ENCODE results near the gene ZNF594. TPM values are rescaled to one million over a fixed set of nuclear protein-coding genes. Genes with fewer than 3 reads are reported as not detected.
"Not testable (repeated sequence)": the region's sequence is repeated elsewhere in the genome, so short reads cannot be mapped to it uniquely, and the experiment has no call there.

The ZNF594 gene
- total RNA-seq, 1 experiment from 2014 or later = 6.9 TPM

DNA sequence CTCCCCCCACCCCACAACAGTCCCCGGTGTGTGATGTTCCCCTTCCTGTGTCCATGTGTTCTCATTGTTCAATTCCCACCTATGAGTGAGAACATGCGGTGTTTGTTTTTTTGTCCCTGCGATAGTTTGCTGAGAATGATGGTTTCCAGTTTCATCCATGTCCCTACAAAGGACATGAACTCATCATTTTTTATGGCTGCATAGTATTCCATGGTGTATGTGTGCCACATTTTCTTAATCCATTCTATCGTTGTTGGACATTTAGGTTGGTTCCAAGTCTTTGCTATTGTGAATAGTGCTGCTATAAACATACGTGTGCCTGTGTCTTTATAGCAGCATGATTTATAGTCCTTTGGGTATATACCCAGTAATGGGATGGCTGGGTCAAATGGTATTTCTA, 25.9 kb upstream of the ZNF594 start:
- not testable (repeated sequence) for H3K4me1 ChIP-seq (replicated peaks); H3K9me3 ChIP-seq (replicated peaks); H3K27ac ChIP-seq; H3K4me3 ChIP-seq; H3K27me3 ChIP-seq (replicated peaks); DNase-seq (ENCODE audit: low read depth in 1 of 2, low spot score in 2 of 2); H3K36me3 ChIP-seq

DNA sequence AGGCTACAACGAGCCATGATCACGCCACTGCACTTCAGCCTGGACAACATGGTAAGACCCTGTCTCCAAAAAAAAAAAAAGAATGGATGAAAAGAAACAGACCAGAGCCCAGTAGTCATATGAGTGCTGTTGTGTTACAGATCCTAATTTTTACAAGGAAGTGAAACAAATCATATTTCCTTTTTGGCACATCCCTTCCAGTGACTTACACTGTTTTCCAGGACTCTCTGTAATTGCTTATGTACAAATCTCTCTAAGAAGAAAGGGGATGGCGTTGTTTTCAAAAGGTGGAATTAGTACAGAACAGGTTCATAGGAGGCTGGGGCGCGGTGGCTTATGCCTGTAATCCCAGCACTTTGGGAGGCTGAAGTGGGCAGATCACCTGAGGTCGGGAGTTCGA, 19.8 kb upstream of the ZNF594 start:
- no peak for DNase-seq (ENCODE audit: low read depth in 1 of 2, low spot score in 2 of 2)
- H3K27ac ChIP-seq = no peak overlapping the region

DNA sequence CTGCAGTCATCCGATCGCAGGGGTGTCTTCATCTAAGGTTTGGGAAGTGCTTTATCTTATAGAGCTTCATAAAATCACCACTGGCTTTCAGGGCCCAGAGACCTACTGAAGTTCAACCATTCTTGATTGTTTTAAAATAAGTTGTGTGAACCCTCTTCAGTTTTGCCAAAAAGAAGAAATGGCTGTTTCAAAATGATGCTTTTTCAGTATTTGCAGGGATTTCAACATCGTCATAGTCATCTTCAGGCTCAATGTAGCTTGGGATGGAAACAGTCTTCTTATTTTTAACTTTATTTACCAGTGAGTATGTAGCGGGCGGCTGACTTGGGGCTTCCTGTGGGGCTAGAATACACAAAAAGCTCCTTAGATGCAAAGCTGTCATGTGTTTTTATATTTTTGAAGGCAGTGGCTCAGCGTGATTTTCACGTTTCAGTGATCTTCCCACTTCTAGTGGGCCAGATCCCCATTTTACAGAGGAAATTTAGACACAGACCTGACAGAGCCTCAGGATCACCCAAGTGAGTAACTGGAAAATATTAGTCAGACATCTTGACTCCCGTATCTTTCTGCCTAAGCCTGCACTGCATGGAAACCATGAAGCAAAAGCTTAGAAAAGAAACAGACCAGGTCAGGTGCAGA, 19.1 kb upstream of the ZNF594 start:
- Histone ChIP-seq H3K9me3 (replicated peaks) (no peaks in the 10 kb centered on the region), H3K4me1 (replicated peaks) (no peaks in the 10 kb centered on the region), H3K36me3 (no peaks in the 10 kb centered on the region), H3K27me3 (replicated peaks) (no peaks in the 10 kb centered on the region), H3K27ac (no peak overlapping the region), H3K4me3 (no peak overlapping the region)
- DNase-seq (ENCODE audit: low read depth in 1 of 2, low spot score in 2 of 2) = no peak

More for the DNA sequence above, 19.8 kb upstream of the ZNF594 start:
- Histone ChIP-seq H3K36me3 (no peaks in the 10 kb centered on the region), H3K27me3 (replicated peaks) (no peaks in the 10 kb centered on the region), H3K4me3 (no peak overlapping the region), H3K4me1 (replicated peaks) (no peaks in the 10 kb centered on the region), H3K9me3 (replicated peaks) (no peaks in the 10 kb centered on the region)

GRCh38 chr17:5210091-5210490, 18.4 kb upstream of the ZNF594 start:
- Histone ChIP-seq H3K27ac (no peak overlapping the region), H3K27me3 (replicated peaks) (no peaks in the 10 kb centered on the region), H3K36me3 (no peaks in the 10 kb centered on the region), H3K9me3 (replicated peaks) (no peaks in the 10 kb centered on the region), H3K4me3 (no peak overlapping the region), H3K4me1 (replicated peaks) (no peaks in the 10 kb centered on the region)
- DNase-seq (ENCODE audit: low read depth in 1 of 2, low spot score in 2 of 2) = no peak

GRCh38 chr17:5209396-5209795, 17.7 kb upstream of the ZNF594 start:
- no peak for DNase-seq (ENCODE audit: low read depth in 1 of 2, low spot score in 2 of 2)

GRCh38 chr17:5203908-5204294, 12.2 kb upstream of the ZNF594 start:
- DNase-seq (ENCODE audit: low read depth in 1 of 2, low spot score in 2 of 2) = no peak
- Histone ChIP-seq H3K27me3 (replicated peaks) (no peaks in the 10 kb centered on the region), H3K9me3 (replicated peaks) (no peaks in the 10 kb centered on the region; the same call in 1 of the 2 replicates), H3K4me1 (replicated peaks) (no peaks in the 10 kb centered on the region), H3K36me3 (no peaks in the 10 kb centered on the region), H3K27ac (no peak overlapping the region), H3K4me3 (no peak overlapping the region)

More at GRCh38 chr17:5209396-5209795, 17.7 kb upstream of the ZNF594 start:
- no peak overlapping the region for H3K4me3 ChIP-seq
- no peaks in the 10 kb centered on the region for H3K27me3 ChIP-seq (replicated peaks)
- no peak overlapping the region for H3K27ac ChIP-seq
- H3K9me3 ChIP-seq (replicated peaks) = no peaks in the 10 kb centered on the region
- no peaks in the 10 kb centered on the region for H3K4me1 ChIP-seq (replicated peaks)
- H3K36me3 ChIP-seq = no peaks in the 10 kb centered on the region

- Histone ChIP-seq H3K4me3 (no peak overlapping the region), H3K4me1 (replicated peaks) (no peaks in the 10 kb centered on the region), H3K27me3 (replicated peaks) (no peaks in the 10 kb centered on the region), H3K36me3 (no peaks in the 10 kb centered on the region), H3K27ac (no peak overlapping the region), H3K9me3 (replicated peaks) (no peaks in the 10 kb centered on the region; the same call in 1 of the 2 replicates)
- no peak for DNase-seq (ENCODE audit: low read depth in 1 of 2, low spot score in 2 of 2)
Measured at GRCh38 chr17:5203178-5203907, 11.7 kb upstream of the ZNF594 start.

DNA sequence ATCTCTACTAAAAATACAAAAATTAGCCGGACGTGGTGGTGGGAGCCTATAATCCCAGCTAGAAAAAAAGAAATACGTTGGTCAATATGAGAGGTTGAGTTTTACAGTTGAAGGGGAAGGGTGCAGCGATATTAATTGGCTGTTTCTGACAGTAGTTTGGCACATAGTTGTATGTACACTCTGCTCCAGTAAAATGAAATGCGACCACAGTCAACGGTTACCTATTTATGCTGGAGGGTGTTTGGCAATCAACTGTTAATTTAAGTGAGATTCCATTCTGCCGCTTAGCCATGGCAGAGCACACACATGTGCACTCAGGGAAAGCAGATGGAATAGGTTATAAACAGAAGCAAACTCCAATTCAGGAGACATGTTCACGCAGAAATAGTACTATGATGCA, 9.3 kb upstream of the ZNF594 start:
- no peaks in the 10 kb centered on the region for H3K4me1 ChIP-seq (replicated peaks)
- no peak overlapping the region for H3K4me3 ChIP-seq
- no peaks in the 10 kb centered on the region for H3K27me3 ChIP-seq (replicated peaks)
- H3K36me3 ChIP-seq = no peaks in the 10 kb centered on the region
- H3K9me3 ChIP-seq (replicated peaks) = no peaks in the 10 kb centered on the region; the same call in 1 of the 2 replicates
- no peak overlapping the region for H3K27ac ChIP-seq
- no peak for DNase-seq (ENCODE audit: low read depth in 1 of 2, low spot score in 2 of 2)

GRCh38 chr17:5200360-5200759, 8.7 kb upstream of the ZNF594 start:
- Histone ChIP-seq H3K4me1 (replicated peaks) (no peaks in the 10 kb centered on the region), H3K27ac (no peak overlapping the region), H3K9me3 (replicated peaks) (no peaks in the 10 kb centered on the region; the same call in 1 of the 2 replicates), H3K4me3 (no peak overlapping the region), H3K36me3 (no peaks in the 10 kb centered on the region), H3K27me3 (replicated peaks) (no peaks in the 10 kb centered on the region)
- DNase-seq (ENCODE audit: low read depth in 1 of 2, low spot score in 2 of 2) = no peak

- no peak for DNase-seq (ENCODE audit: low read depth in 1 of 2, low spot score in 2 of 2)
- Histone ChIP-seq H3K4me3 (no peak overlapping the region), H3K4me1 (replicated peaks) (no peaks in the 10 kb centered on the region), H3K27me3 (replicated peaks) (no peaks in the 10 kb centered on the region), H3K27ac (no peak overlapping the region), H3K9me3 (replicated peaks) (no peaks in the 10 kb centered on the region; the same call in 1 of the 2 replicates), H3K36me3 (no peaks in the 10 kb centered on the region)
Measured at GRCh38 chr17:5198472-5198871, 6.8 kb upstream of the ZNF594 start.

DNA sequence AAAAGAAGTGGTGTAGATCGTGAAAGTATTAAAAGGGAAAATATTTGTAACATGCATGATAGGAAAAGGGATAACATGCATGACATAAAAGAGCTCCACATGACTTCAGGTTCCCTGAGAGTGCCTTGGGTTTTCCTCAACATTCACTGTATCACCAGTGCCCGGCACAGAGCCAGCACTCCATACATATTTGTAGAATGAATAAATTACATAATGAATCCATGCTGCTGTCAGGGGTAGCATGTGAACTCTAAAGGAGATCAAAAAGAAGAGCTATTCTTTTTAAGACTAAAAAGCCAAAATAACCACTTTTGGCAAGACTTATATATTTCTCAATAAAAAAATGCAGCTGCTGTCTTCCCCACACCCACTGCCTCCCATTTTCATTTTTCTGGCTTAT, 2.7 kb upstream of the ZNF594 start:
- DNase-seq (ENCODE audit: low read depth in 1 of 2, low spot score in 2 of 2) = no peak

DNA sequence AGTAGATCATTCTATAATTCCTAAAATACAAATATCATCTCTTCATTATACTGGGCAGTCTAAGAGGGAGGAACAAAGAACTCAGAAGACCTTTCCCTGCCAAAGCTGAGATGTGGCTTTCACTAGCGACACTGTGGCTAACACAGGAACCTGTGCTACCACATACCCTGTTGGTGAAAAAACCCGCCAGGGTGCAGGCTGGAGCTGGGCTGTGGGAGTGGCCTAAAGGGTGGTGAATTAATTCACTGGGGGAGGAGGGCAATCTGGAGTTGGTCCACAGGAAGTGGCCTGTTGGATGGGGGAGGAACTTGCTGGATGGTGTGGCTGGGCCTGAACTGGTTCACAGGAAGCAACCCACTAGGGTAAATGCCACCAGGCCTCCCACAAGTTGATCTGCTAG, 7.4 kb downstream of the ZNF594 start:
- DNase-seq (ENCODE audit: low read depth in 1 of 2, low spot score in 2 of 2) = no peak
- Histone ChIP-seq H3K4me3 (no peak overlapping the region), H3K9me3 (replicated peaks) (peaks cover 42% of the 10 kb centered on the region), H3K4me1 (replicated peaks) (no peaks in the 10 kb centered on the region), H3K27ac (no peak overlapping the region), H3K27me3 (replicated peaks) (no peaks in the 10 kb centered on the region), H3K36me3 (peaks cover 44% of the 10 kb centered on the region)

More for the DNA sequence above, 2.7 kb upstream of the ZNF594 start:
- H3K4me3 ChIP-seq = no peak overlapping the region
- no peak overlapping the region for H3K27ac ChIP-seq
- peaks cover 7% of the 10 kb centered on the region for H3K4me1 ChIP-seq (replicated peaks)
- H3K9me3 ChIP-seq (replicated peaks) = peaks cover 6% of the 10 kb centered on the region
- no peaks in the 10 kb centered on the region for H3K27me3 ChIP-seq (replicated peaks)
- H3K36me3 ChIP-seq = peaks cover 16% of the 10 kb centered on the region

DNA sequence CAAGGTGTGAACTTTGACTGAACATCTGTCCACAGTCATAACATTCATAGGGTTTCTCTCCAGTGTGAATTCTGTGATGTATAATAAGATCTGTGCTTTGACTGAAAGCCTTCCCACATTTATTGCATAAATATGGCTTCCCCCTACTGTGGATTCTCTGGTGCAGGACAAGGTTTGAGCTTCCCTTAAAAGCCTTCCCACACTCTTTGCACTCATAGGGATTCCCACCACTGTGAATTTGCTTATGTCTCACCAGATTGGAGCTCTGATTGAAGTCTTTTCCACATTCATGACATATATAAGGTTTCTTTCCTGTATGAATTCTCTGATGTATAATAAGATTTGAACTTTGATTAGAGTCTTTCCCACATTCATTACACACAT, 8.3 kb downstream of the ZNF594 start:
- Histone ChIP-seq H3K36me3 (peaks cover 44% of the 10 kb centered on the region), H3K27ac (no peak overlapping the region), H3K9me3 (replicated peaks) (peaks cover 42% of the 10 kb centered on the region), H3K27me3 (replicated peaks) (no peaks in the 10 kb centered on the region), H3K4me3 (no peak overlapping the region), H3K4me1 (replicated peaks) (no peaks in the 10 kb centered on the region)
- DNase-seq (ENCODE audit: low read depth in 1 of 2, low spot score in 2 of 2) = no peak

GRCh38 chr17:5182597-5183409, 8.9 kb downstream of the ZNF594 start:
- Histone ChIP-seq H3K36me3 (peaks cover 44% of the 10 kb centered on the region), H3K27ac (no peak overlapping the region), H3K9me3 (replicated peaks) (peaks cover 42% of the 10 kb centered on the region), H3K4me3 (no peak overlapping the region), H3K4me1 (replicated peaks) (no peaks in the 10 kb centered on the region), H3K27me3 (replicated peaks) (no peaks in the 10 kb centered on the region)
- DNase-seq (ENCODE audit: low read depth in 1 of 2, low spot score in 2 of 2) = no peak
